Activated gamma-delta T cell (primary cell): ENCODE data around the gene LPAR6.

ENCODE experiments used
- DNase-seq: peaks from one replicate; lab custom pipeline; 2025; lab: John Stamatoyannopoulos, UW

The LPAR6 gene

DNA sequence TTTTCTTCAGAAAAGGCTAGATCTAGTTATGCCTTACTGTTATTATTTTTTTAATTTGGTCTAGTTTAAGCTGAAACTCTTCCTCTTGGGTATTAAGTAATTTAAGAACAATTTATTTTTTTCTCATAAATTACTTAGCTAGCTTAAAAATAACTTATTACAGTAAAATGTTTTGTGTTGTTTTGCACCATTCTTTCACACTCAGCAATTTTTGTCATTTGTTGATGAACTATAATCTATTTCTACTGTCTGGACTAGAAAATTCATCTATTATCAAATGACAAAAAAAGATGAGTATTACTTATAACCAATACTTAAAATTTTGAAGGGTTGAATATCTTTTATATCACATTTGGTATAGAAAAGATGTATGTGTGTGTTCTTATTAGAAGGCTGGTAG is 1.6 kb upstream of the LPAR6 start:
- DNase-seq, result no peak

- DNase-seq, result no peak
Observed at GRCh38 chr13:48411841-48412531, 927 bp downstream of the LPAR6 start.

GRCh38 chr13:48411147-48411794 is 1.6 kb downstream of the LPAR6 start:
- no peak for DNase-seq

- no peak for DNase-seq
Observed at GRCh38 chr13:48410199-48410598, 2.7 kb downstream of the LPAR6 start.

DNA sequence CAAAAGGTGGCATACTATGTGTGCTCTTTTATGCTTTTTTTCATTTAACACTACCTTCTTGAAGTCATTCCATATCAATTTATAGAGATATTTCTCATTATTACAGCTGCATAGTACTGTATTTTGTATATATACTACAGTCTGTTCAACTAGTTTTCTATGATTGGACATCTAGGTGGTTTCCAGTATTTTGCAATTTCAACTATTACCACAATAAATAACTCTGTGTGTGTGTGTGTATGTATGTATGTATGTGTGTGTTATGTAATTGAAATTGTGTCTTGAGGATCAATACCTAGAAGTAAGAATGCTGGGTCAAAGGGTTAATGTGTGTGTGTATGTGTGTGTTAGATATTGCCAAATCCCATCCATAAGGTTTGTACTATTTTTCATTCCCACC is 7.0 kb downstream of the LPAR6 start:
- no peak for DNase-seq

DNA sequence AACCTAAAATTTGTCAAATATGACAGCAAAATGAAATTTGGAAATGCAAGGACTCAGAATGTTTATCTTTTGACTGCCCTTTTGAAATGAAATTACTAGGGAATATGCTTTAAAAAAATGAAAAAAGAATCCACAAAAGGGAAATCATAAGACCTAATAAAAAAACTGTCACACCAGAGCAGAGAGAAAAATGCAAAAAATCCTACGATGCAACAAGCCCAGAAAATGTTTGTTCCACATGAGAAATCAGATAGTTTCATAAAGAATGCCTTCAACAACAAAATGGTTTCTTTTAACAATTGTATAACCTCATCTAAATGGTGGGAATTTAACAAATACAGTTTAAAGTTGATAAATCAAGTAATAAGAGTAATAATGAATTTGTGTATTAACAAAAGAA is 8.0 kb downstream of the LPAR6 start:
- no peak for DNase-seq

GRCh38 chr13:48403913-48404312 is 9.0 kb downstream of the LPAR6 start:
- no peak for DNase-seq

DNA sequence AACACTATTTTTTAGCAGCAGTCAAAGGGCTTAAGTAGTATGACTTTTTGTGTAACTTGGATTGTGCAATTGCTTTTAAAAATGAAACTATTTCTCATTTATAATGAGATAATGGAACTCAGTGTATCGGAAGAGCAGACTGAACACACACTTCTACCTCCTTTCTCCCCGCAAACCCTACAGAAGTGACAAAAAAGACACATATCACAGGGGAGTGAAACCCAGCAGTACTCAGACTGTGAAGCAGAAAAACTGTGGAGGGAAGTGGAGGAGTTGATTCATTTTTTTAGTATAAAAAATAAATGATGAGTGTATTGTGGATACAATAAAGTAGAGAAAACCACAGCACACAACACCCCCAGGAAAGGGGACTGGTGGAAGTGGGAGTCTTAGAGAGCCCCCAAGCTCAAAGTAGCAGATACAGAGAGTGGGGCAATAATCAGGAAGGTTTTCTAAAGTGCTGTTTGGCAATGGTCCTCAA is 9.7 kb downstream of the LPAR6 start:
- no peak for DNase-seq

- no peak for DNase-seq
Observed at GRCh38 chr13:48402325-48402932, 10.5 kb downstream of the LPAR6 start.

DNA sequence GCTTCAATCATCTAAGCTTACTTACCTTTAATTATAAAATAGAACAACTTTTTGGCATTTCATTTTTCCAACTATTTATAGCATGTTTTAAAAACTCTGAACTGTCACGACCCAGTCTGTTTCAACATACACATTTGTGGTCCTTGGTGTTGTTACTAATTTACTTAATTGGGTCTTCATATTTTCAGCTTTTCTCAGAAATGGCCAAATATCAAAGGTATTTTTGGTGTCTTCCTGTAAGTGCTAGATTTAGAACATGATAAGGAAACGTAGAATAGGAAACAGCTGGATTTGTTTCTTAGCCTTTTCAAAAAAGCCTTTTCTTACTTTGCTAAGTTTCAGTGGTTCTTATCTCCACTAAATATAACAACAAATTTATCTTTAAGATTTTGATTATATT is 11.4 kb downstream of the LPAR6 start:
- DNase-seq, result no peak

GRCh38 chr13:48400850-48401291 is 12.0 kb downstream of the LPAR6 start:
- no peak for DNase-seq

DNA sequence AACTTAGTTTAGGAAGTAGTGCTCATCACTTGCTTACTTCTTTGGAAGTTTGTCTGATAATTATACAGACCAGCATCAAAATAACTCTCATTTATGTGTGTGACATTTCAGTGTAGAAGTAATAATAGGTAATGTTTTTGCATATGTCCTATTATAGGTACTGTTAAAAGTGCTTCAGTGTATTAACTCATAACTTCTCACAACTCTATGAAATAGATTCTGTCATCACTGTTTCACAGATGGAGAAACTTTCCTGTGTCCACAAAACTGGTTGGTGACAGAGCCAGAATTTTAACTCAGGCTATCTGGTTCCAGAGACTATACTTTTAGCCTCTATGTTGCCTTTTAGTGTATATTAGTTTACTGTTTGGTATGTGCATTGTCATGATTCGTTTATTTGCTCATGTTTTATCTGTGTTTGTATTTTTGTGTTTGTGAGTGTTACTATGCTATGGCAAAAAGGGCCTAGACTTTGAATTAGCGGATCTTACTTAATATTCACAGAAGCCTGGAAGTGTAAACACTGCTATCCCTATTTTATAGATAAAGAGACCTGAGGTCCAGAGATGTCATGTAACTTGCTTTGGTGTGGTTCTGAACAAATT is 12.7 kb downstream of the LPAR6 start:
- DNase-seq, result no peak

GRCh38 chr13:48398450-48399095 is 14.3 kb downstream of the LPAR6 start:
- DNase-seq, result no peak

GRCh38 chr13:48397744-48398143 is 15.2 kb downstream of the LPAR6 start:
- no peak for DNase-seq

DNA sequence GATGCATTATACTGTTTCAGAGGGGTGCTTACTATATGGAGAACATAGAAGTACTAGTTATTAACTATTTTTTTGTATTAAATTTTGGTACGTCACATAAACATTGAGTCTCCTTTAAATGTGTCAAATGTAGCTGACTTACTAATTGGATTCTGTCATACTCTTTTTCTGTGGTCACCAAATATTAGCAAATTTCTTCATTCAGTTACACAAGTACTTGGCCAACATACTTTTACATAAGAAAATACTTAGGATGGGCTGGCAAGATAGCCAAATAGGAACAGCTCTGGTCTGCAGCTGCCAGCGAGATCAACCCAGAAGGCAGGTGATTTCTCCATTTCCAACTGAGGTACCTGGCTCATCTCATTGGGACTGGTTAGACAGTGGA is 19.2 kb downstream of the LPAR6 start:
- DNase-seq, result no peak

DNA sequence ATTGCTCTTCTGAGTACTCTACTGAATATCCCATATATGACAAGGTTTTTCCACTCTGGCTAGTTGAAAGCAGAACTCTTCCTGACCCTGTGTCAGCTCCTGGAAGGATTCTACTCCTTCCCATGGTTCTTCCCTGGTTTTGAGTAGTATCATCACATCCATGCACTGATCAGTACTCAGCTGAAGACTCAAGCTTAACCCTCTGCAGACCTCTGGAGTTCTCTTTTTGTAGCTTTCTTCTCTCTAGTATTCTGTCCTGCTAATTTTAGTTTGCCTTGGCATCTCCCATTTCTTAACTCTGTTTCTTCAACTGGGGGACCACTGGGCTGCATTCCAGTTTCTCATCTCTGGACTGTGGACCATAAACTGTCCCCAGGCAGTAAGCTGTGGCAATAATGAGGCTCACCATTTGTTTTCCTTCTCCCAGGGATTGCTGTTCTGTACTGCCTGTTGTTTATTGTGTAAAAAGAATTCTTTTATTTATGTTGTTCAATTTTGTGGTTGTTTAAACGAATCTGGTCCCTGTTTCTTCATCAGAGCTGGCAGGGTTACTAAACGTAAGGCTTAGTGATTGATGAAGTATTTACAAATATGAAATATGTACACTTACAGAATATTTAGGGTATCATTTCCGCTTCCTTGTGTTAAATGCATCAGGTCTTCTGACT is 19.7 kb downstream of the LPAR6 start:
- no peak for DNase-seq

DNA sequence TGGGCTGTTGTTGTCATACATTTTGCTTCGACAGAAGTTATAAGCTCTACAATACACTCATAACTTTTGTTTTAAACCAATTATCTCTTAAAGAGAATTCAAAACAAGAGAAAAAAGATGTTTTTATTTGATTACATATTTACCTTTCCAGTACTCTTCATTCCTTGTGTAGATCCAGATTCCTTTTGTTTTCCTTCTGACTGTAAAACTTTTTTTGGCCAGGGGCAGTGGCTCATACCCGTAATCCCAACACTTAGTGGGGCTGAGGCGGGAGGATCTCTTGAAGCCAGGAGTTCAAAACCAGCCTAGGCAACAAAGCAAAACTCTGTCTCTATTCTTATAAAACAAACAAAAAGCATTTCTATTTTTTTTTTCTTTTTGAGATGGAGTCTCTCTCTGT is 21.7 kb downstream of the LPAR6 start:
- no peak for DNase-seq

GRCh38 chr13:48386816-48387215 is 26.1 kb downstream of the LPAR6 start:
- DNase-seq, result no peak

GRCh38 chr13:48383384-48383783 is 29.5 kb downstream of the LPAR6 start:
- no peak for DNase-seq

- DNase-seq, result no peak
Observed at GRCh38 chr13:48380581-48380980, 32.3 kb downstream of the LPAR6 start.

DNA sequence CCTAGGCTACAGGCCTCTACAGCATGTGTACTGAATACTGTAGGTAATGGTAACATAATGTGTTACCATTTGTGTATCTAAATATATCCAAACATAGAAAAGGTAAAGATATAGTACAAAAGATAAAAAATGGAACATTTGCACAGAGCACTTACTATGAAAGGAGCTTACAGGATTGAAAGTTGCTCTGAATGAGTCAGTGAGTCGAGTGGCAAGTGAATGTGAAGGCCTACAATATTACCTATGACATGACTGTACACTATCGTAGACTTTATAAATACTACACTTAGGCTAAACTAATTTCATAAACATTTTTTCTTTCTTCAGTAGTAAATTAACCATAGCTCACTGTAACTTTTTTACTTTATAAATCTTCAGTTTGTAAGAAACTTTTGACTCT is 35.1 kb downstream of the LPAR6 start:
- DNase-seq, result no peak

- no peak for DNase-seq
Observed at GRCh38 chr13:48370815-48371214, 42.1 kb downstream of the LPAR6 start.
